ENCODE results near the gene RAE1. TPM values are rescaled to one million over a fixed set of nuclear protein-coding genes. Genes with fewer than 3 reads are reported as not detected.

The RAE1 gene
- total RNA-seq, 1 experiment from 2014 or later = 183 TPM

DNA sequence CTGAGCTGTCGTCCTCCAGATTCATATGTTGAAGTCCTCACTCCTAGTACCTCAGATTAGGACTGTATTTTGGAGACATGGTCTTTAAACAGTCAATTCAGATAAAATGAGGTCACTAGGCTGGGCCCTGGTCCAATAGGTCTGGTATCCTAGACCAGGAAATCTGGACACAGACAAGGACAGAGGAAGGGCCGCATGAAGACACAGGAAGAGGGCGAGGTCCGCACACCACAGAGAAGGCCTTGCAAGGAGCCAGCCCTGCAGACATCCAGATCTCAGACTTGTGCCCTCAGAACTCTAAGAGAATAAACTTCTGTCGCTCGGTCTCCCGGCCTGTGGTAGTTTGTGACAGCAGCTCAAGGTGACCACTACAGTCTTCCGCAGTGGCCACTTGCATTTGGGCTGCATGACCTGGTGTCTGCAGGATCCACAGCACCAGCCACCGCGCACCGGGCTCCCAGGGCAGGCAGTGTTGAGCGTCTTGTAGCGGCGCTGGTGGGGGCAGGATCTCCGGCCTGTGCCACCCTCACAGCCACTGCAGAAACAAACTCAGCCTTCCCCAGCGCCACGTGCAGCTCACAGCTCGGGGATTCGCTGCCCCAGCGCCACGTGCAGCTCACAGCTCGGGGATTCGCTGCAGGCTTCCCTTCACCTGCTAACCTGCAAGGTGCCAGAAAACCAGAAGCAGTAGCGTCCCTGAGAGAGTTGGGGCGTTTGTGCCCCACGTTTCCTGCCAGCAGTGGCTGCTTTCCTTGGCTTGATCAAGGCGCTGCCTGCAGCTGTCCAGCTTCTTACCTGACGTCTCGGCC is 34.1 kb downstream of the RAE1 start:
- POLR2A ChIA-PET (ENCODE audit: unreplicated experiment) = no interaction called here
- H3K27me3 ChIP-seq (ENCODE audit: low read length) = no peaks in the 10 kb centered on the region
- H3K79me2 ChIP-seq (ENCODE audit: low read length) = no peaks in the 10 kb centered on the region
- no TSS peak for BruUV-seq (replicated peaks)
- no peak overlapping the region for H3K4me2 ChIP-seq (ENCODE audit: low read length)
- TF ChIP-seq, protein P1, sequence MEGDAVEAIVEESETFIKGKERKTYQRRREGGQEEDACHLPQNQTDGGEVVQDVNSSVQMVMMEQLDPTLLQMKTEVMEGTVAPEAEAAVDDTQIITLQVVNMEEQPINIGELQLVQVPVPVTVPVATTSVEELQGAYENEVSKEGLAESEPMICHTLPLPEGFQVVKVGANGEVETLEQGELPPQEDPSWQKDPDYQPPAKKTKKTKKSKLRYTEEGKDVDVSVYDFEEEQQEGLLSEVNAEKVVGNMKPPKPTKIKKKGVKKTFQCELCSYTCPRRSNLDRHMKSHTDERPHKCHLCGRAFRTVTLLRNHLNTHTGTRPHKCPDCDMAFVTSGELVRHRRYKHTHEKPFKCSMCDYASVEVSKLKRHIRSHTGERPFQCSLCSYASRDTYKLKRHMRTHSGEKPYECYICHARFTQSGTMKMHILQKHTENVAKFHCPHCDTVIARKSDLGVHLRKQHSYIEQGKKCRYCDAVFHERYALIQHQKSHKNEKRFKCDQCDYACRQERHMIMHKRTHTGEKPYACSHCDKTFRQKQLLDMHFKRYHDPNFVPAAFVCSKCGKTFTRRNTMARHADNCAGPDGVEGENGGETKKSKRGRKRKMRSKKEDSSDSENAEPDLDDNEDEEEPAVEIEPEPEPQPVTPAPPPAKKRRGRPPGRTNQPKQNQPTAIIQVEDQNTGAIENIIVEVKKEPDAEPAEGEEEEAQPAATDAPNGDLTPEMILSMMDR (conservative IDR thresholded peaks at IDR 0.05; ENCODE audit: low read depth, low read length) = no peak
- TF ChIP-seq EZH2phosphoT487 (IDR thresholded peaks at IDR 0.05; ENCODE audit: borderline replicate concordance, low read length) (no peak), EZH2 (IDR thresholded peaks at IDR 0.05; ENCODE audit: low read length, unreplicated experiment) (no peak)
- H2AFZ ChIP-seq (ENCODE audit: low read length) = no peak overlapping the region
- no peaks in the 10 kb centered on the region for H3K36me3 ChIP-seq (ENCODE audit: low read depth, low read length)
- DNase-seq (no peak), ATAC-seq (no peak)
- H3F3A ChIP-seq (ENCODE audit: low read length, unreplicated experiment) = no peaks in the 10 kb centered on the region
- no peak overlapping the region for H3K27ac ChIP-seq (ENCODE audit: low read length)
- H3K9me3 ChIP-seq (ENCODE audit: low read length) = no peaks in the 10 kb centered on the region
- H3K9me2 ChIP-seq (replicated peaks; ENCODE audit: low read length) = no peaks in the 10 kb centered on the region
- intact Hi-C loops (cut with micrococcal nuclease) = loop anchor here (5.0 kb wide), 1 partner anchor 207 kb away; no protein-coding TSS in a partner anchor
- no peak overlapping the region for H3K9ac ChIP-seq (ENCODE audit: low read length)
- H3K4me3 ChIP-seq (ENCODE audit: low read length) = no peak overlapping the region
- CTCF ChIA-PET = no interaction called here
- peaks cover 11% of the 10 kb centered on the region for H3K4me1 ChIP-seq (ENCODE audit: insufficient read depth, low read length)
- H4K20me1 ChIP-seq (ENCODE audit: low read length) = no peaks in the 10 kb centered on the region

DNA sequence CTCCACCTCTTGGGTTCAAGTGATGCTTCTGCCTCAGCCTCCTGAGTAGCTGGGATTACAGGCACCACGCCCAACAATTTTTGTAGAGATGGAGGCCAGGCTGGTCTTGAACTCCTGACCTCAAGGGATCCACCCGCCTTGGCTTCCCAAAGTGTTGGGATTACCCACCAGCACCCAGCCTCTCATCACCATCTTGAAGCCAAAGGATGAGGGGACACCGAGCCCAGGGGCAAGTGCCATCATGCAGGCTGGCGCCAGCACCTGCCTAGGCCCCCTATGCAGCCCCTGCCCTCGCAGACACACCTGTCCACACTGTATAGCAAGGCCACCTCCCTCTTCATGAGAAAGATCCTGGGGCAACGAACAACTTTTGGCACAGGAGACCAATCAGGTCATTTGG is 34.9 kb downstream of the RAE1 start:
- POLR2A ChIA-PET (ENCODE audit: unreplicated experiment) = no interaction called here

More for the DNA sequence above, 34.9 kb downstream of the RAE1 start:
- BruUV-seq (replicated peaks) = no TSS peak
- CTCF ChIA-PET = no interaction called here
- Histone ChIP-seq H3K4me2 (ENCODE audit: low read length) (no peak overlapping the region), H4K20me1 (ENCODE audit: low read length) (no peaks in the 10 kb centered on the region), H2AFZ (ENCODE audit: low read length) (no peak overlapping the region), H3K9ac (ENCODE audit: low read length) (no peak overlapping the region), H3K36me3 (ENCODE audit: low read depth, low read length) (no peaks in the 10 kb centered on the region), H3K4me1 (ENCODE audit: insufficient read depth, low read length) (peaks cover 17% of the 10 kb centered on the region), H3K9me3 (ENCODE audit: low read length) (no peaks in the 10 kb centered on the region), H3F3A (ENCODE audit: low read length, unreplicated experiment) (no peaks in the 10 kb centered on the region), H3K27ac (ENCODE audit: low read length) (no peak overlapping the region), H3K4me3 (ENCODE audit: low read length) (no peak overlapping the region), H3K27me3 (ENCODE audit: low read length) (no peaks in the 10 kb centered on the region), H3K79me2 (ENCODE audit: low read length) (no peaks in the 10 kb centered on the region), H3K9me2 (replicated peaks; ENCODE audit: low read length) (no peaks in the 10 kb centered on the region)
- intact Hi-C loops (cut with micrococcal nuclease) = no loop called here
- DNase-seq = no peak
- ATAC-seq = no peak
- TF ChIP-seq EZH2 (IDR thresholded peaks at IDR 0.05; ENCODE audit: low read length, unreplicated experiment) = no peak
- no peak for TF ChIP-seq EZH2phosphoT487 (IDR thresholded peaks at IDR 0.05; ENCODE audit: borderline replicate concordance, low read length)
- TF ChIP-seq, protein P1 (conservative IDR thresholded peaks at IDR 0.05; ENCODE audit: low read depth, low read length) = no peak

Measured in PC-3 (cell line).